HCT116 (cell line): ENCODE results near the gene ARSB. TPM values are rescaled to one million over a fixed set of nuclear protein-coding genes. Genes with fewer than 3 reads are reported as not detected.

Experiments
- ATAC-seq: fragments of 200-7000 bp; cut with Tn5 transposase; 2 replicates; pipeline ENCODE4 v1.9.1; 2020; ENCODE audit warnings: mild to moderate bottlenecking, moderate library complexity
- BruUV-seq: library from RNA; stranded (reverse); fragments of 400-500 nt; replicated peaks from 2 replicates; lab custom pipeline; 2021; lab: Mats Ljungman, UMichigan
- CTCF ChIA-PET: fragments of 300-600 bp; sonication (Branson Sonifier 250); formaldehyde crosslinking; loops from one replicate; lab custom pipeline; 2021; ENCODE audit warnings: antibody characterized with exemption; lab: Charles Lee
- POLR2A ChIA-PET: fragments of 300-600, 350-600 bp; sonication (Branson Sonifier 250); formaldehyde crosslinking; loops from one replicate; lab custom pipeline; 2021; ENCODE audit warnings: antibody characterized with exemption; lab: Charles Lee
- RAD21 ChIA-PET, 2 experiments: fragments of 300-600 bp; sonication (Branson Sonifier 250); formaldehyde crosslinking; loops; one replicate each; lab custom pipeline; 2023; ENCODE audit warnings: low total read pairs in 2 of 2; ENCODE audit not compliant: uncharacterized antibody in 2 of 2, unreplicated experiment in 2 of 2, low non-redundant PET in 1 of 2; lab: Charles Lee
- DNase-seq: peaks from one replicate; pipeline ENCODE4 v3.0.0-alpha.2; 2010; ENCODE audit warnings: low read depth, low spot score
- H2AFZ ChIP-seq: fragments of 200-600 bp; shearing (Covaris generic), sonication (generic); 2 replicates; pipeline ENCODE4 v1.6.1; 2017; ENCODE audit warnings: low read depth, mixed run types, mixed read lengths, antibody characterized with exemption, low read length; ENCODE audit not compliant: poor library complexity, severe bottlenecking
- H3K27ac ChIP-seq: 2 replicates; pipeline ENCODE4 v1.5.1; 2012; ENCODE audit warnings: low read depth, low read length
- H3K27me3 ChIP-seq: fragments of 200-600 bp; sonication (generic); 2 replicates; pipeline ENCODE4 v1.6.1; 2016; ENCODE audit warnings: mixed run types, low read length, mixed read lengths; ENCODE audit not compliant: insufficient read depth
- H3K36me3 ChIP-seq, 2 experiments: fragments of 200-500 bp in 1 of 2; fragments of 200-600 bp in 1 of 2; sonication (Bioruptor generic) in 1 of 2; sonication (generic) in 1 of 2; 2 replicates each; pipeline versions ENCODE4 v1.5.1 to v1.6.1; 2014 to 2016; ENCODE audit warnings: low read length in 2 of 2, inconsistent platforms in 1 of 2, mixed read lengths in 1 of 2, mixed run types in 1 of 2; ENCODE audit not compliant: insufficient read depth in 2 of 2, control insufficient read depth in 1 of 2
- H3K4me1 ChIP-seq, 2 experiments: fragments of 200-600 bp in 1 of 2; sonication (generic) in 1 of 2; 2 replicates each; pipeline versions ENCODE4 v1.5.1 to v1.6.1; 2012 to 2017; ENCODE audit warnings: low read length in 2 of 2, inconsistent platforms in 1 of 2, mild to moderate bottlenecking in 1 of 2, mixed read lengths in 1 of 2, mixed run types in 1 of 2, moderate library complexity in 1 of 2; ENCODE audit not compliant: insufficient read depth in 2 of 2, control insufficient read depth in 1 of 2
- H3K4me2 ChIP-seq: fragments of 200-600 bp; sonication (generic); 2 replicates; pipeline ENCODE4 v1.6.1; 2017; ENCODE audit warnings: mixed run types, low read length, mixed read lengths
- H3K4me3 ChIP-seq, 2 experiments: fragments of 200-600 bp in 1 of 2; sonication (generic) in 1 of 2; replicated peaks in 1 of 2; 2 replicates each; pipeline ENCODE4 v1.5.1; 2011 to 2016; ENCODE audit warnings: low read length in 2 of 2, control low read depth in 1 of 2, low read depth in 1 of 2, mild to moderate bottlenecking in 1 of 2, mixed read lengths in 1 of 2, mixed run types in 1 of 2
- H3K79me2 ChIP-seq: fragments of 200-600 bp; sonication (generic); 2 replicates; pipeline ENCODE4 v1.6.1; 2017; ENCODE audit warnings: mild to moderate bottlenecking, mixed run types, low read length, moderate library complexity, mixed read lengths; ENCODE audit not compliant: insufficient read depth
- H3K9ac ChIP-seq: fragments of 200-600 bp; sonication (generic); 2 replicates; pipeline ENCODE4 v1.6.1; 2016; ENCODE audit warnings: low read length, mixed read lengths
- H3K9me2 ChIP-seq: fragments of 200-600 bp; sonication (generic), shearing (Covaris generic); 2 replicates; pipeline ENCODE4 v1.6.1; 2017; ENCODE audit warnings: mixed run types, mild to moderate bottlenecking, moderate library complexity; ENCODE audit not compliant: insufficient read depth
- H3K9me3 ChIP-seq, 2 experiments: fragments of 200-500 bp in 1 of 2; fragments of 200-600 bp in 1 of 2; sonication (Bioruptor generic) in 1 of 2; sonication (generic) in 1 of 2; 2 replicates each; pipeline ENCODE4 v1.6.1; 2014 to 2017; ENCODE audit warnings: low read length in 2 of 2, mixed read lengths in 2 of 2, inconsistent platforms in 1 of 2, low read depth in 1 of 2, mild to moderate bottlenecking in 1 of 2, mixed run types in 1 of 2, moderate library complexity in 1 of 2; ENCODE audit not compliant: control insufficient read depth in 1 of 2, insufficient read depth in 1 of 2
- H4K20me1 ChIP-seq: fragments of 200-600 bp; sonication (generic), shearing (Covaris generic); 2 replicates; pipeline ENCODE4 v1.6.1; 2017; ENCODE audit warnings: mixed run types, mild to moderate bottlenecking, moderate library complexity; ENCODE audit not compliant: insufficient read depth
- CEBPB ChIP-seq: IDR thresholded peaks from 2 replicates; pipeline ENCODE4 v1.6.1; 2012; ENCODE audit warnings: low read depth
- FOSL1 ChIP-seq: IDR thresholded peaks from 2 replicates; pipeline ENCODE4 v1.6.1; 2012; ENCODE audit warnings: low read depth
- JUND ChIP-seq: IDR thresholded peaks from 2 replicates; pipeline ENCODE4 v1.6.1; 2012
- POLR2A ChIP-seq: IDR thresholded peaks from 2 replicates; pipeline ENCODE4 v1.7.0; 2011; ENCODE audit warnings: borderline replicate concordance; ENCODE audit not compliant: insufficient read depth, insufficient read length; ENCODE audit errors: extremely low read depth
- ZFX ChIP-seq: fragments of 450-650 bp; IDR thresholded peaks from 2 replicates; pipeline ENCODE4 v1.6.1; 2017
- intact Hi-C: fragments of 100-400 bp; cut with micrococcal nuclease; formaldehyde crosslinking; loops from 2 replicates; pipeline ENCODE4 v1.10.0; 2022
- total RNA-seq: library from RNA; stranded (reverse); gene quantifications from one replicate; pipeline ENCODE4 v1.2.1, GENCODE V29; 2021; ENCODE audit not compliant: unreplicated experiment

ARSB gene
- total RNA-seq, 1 experiment from 2014 or later, result 4.8 TPM

- TF ChIP-seq ZFX, result no peak
- TF ChIP-seq FOSL1, result peak; percentile 57
- peaks cover 0 to 5% of the 10 kb centered on the region in 2 experiments; a peak in 2 of 4 replicates for H3K4me1 ChIP-seq
- H3K9ac ChIP-seq, result no peak overlapping the region
- DNase-seq, result no peak
- no peaks in the 10 kb centered on the region for H3K79me2 ChIP-seq
- no TSS peak for BruUV-seq
- no peak overlapping the region for H3K27ac ChIP-seq
- H3K4me3 ChIP-seq, result no peak overlapping the region
- RAD21 ChIA-PET, result no interaction called here
- intact Hi-C loops, result loop anchor here (5.0 to 10.0 kb wide), 4 partner anchors 225 to 965 kb away; partner anchors contain the start of genes BHMT and LHFPL2
- no peak; the same call in 1 of the 2 replicates for ATAC-seq
- H3K36me3 ChIP-seq, result no peaks in the 10 kb centered on the region
- H3K9me2 ChIP-seq, result no peaks in the 10 kb centered on the region
- CTCF ChIA-PET, result interaction anchor here (3.6 kb wide), 1 partner anchor 10 kb away, joined by 13 read pairs; no protein-coding TSS in a partner anchor
- no peaks in the 10 kb centered on the region for H3K9me3 ChIP-seq
- H2AFZ ChIP-seq, result no peak overlapping the region
- 0 out of 2 replicates have a peak overlapping the region, but pooled peaks have one; percentile 4 for H3K4me2 ChIP-seq
- POLR2A ChIA-PET, result no interaction called here
- H3K27me3 ChIP-seq, result no peaks in the 10 kb centered on the region
- H4K20me1 ChIP-seq, result no peaks in the 10 kb centered on the region
Measured at GRCh38 chr5:78889369-78890140, 95.6 kb downstream of the ARSB start.

GRCh38 chr5:78888580-78889368, 96.3 kb downstream of the ARSB start:
- CTCF ChIA-PET, result interaction anchor here (0.9 to 3.6 kb wide), 3 partner anchors 11 to 244 kb away, joined by 3 to 13 read pairs (median 4); no protein-coding TSS in a partner anchor
- no peaks in the 10 kb centered on the region for H3K79me2 ChIP-seq
- POLR2A ChIA-PET, result no interaction called here

More at GRCh38 chr5:78888580-78889368, 96.3 kb downstream of the ARSB start:
- H3K4me3 ChIP-seq, result no peak overlapping the region
- ATAC-seq, result no peak
- no peak overlapping the region for H2AFZ ChIP-seq
- no peak overlapping the region for H3K9ac ChIP-seq
- DNase-seq, result no peak
- no peaks in the 10 kb centered on the region for H3K27me3 ChIP-seq
- intact Hi-C loops, result loop anchor here (5.0 to 10.0 kb wide), 2 partner anchors 241 to 354 kb away; partner anchors contain the start of gene LHFPL2
- BruUV-seq, result no TSS peak
- RAD21 ChIA-PET, result no interaction called here
- TF ChIP-seq POLR2A, result no peak
- no peak for TF ChIP-seq JUND
- TF ChIP-seq CEBPB, result no peak
- TF ChIP-seq, all 23 proteins: peak for 0
- Histone ChIP-seq H3K36me3 (no peaks in the 10 kb centered on the region), H3K4me1 (peaks cover 0 to 5% of the 10 kb centered on the region in 2 experiments; a peak in 2 of 4 replicates), H4K20me1 (no peaks in the 10 kb centered on the region), H3K9me3 (no peaks in the 10 kb centered on the region), H3K27ac (no peak overlapping the region), H3K9me2 (no peaks in the 10 kb centered on the region), H3K4me2 (no peak overlapping the region)
